ENCODE measurements around the gene CENPT.
A peak's percentile ranks its signal among the peaks of the same experiment; 100 is the strongest.

The CENPT gene

DNA sequence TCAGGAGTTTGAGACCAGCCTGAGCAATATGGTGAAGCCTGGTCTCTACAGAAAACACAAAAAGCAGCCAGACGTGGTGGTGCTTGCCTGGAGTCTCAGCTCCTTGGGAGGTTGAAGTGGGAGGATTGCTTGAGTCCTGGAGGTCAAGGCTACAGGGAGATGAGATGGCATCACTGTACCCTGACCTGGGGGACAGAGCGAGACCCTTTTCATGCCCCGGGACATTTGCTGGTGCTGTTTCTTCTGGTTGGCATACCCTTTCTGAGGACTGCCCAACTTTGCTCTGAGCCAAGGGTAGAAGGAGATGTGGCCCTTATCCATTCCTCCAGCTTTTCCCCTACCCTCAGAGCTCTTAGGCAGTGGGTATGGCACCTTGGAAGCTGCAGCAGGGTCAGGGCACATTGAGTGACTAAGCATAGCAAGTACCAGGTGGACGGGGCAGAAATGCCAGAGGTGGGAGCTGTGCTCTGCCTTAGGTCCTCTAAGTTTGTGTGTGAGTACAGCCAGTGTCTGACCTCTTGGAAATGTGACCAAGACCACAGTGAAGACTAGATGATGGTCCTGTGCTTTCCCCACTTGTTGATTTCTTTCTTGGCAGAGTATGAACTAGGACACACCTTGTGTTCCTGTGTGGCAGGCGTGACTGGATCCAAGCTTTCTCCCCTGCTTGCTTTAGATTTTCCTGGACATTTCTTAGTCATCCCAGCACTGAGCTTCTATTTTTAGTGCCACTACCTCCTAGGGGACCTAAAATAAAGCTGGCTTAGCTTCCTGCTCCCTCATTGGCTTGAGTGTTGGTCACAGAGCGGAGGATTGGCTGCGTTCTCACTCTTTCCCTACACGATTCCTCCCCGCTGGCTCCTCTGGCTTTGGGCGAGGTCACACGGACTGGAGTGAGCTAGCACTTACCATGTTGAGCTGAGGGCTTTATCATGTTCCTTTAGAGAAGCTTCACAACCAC is 15.4 kb upstream of the CENPT start:
- TF ChIP-seq, protein P1, sequence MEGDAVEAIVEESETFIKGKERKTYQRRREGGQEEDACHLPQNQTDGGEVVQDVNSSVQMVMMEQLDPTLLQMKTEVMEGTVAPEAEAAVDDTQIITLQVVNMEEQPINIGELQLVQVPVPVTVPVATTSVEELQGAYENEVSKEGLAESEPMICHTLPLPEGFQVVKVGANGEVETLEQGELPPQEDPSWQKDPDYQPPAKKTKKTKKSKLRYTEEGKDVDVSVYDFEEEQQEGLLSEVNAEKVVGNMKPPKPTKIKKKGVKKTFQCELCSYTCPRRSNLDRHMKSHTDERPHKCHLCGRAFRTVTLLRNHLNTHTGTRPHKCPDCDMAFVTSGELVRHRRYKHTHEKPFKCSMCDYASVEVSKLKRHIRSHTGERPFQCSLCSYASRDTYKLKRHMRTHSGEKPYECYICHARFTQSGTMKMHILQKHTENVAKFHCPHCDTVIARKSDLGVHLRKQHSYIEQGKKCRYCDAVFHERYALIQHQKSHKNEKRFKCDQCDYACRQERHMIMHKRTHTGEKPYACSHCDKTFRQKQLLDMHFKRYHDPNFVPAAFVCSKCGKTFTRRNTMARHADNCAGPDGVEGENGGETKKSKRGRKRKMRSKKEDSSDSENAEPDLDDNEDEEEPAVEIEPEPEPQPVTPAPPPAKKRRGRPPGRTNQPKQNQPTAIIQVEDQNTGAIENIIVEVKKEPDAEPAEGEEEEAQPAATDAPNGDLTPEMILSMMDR (IDR thresholded peaks at IDR 0.05; ENCODE audit: control insufficient read depth, insufficient read depth, low read depth, low read length, missing control alignments): no peak
- H3K4me3 ChIP-seq (ENCODE audit: control insufficient read depth, low read depth, low read length): no peak overlapping the region
- DNase-seq (ENCODE audit: low read depth): no peak

- no peak overlapping the region for H3K4me3 ChIP-seq (ENCODE audit: control insufficient read depth, low read depth, low read length)
- TF ChIP-seq, protein P1 (IDR thresholded peaks at IDR 0.05; ENCODE audit: control insufficient read depth, insufficient read depth, low read depth, low read length, missing control alignments): no peak
- no peak for DNase-seq (ENCODE audit: low read depth)
Observed at GRCh38 chr16:67861877-67862276, 14.4 kb upstream of the CENPT start.

DNA sequence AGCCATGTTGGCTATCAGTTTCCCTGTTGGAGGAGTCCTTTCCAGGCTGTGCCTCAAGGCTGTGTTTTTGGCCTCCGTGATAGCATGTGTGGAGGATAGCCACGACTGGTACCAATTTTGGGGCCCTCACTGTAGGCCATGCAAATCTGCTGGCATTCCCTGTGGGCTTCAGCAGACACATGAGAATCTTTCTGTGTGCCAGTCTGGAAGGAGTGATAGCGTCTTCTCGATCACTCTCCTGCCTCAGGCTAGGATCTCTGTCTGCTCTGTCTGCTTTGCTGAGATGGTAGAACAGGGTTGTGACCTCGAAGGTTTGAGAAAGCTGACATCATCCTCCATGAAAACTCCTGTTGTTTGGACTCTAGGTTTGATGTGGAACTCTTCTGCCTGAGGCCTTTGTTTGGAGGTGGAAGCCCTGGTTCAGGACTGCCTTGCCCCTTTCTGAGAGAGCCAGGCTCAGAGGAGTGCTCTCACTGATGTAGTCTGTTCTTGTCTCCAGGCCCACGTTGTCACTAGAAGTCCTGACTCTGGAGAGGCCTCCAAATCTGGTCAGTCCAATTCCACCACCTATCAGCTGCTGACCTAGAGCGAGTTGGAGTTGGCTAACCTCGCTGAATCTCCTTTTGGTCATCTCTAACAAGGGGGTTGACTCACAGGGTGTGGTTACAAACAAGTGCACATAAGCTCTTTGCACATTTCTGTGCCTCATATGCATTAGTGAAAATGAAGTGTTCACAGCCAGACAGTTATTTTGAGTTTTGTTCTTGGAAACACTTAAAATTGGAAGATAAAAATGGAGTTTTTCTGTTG is 13.3 kb upstream of the CENPT start:
- no peak overlapping the region for H3K4me3 ChIP-seq (ENCODE audit: control insufficient read depth, low read depth, low read length)
- DNase-seq (ENCODE audit: low read depth): no peak
- TF ChIP-seq, protein P1 (IDR thresholded peaks at IDR 0.05; ENCODE audit: control insufficient read depth, insufficient read depth, low read depth, low read length, missing control alignments): no peak

- DNase-seq (ENCODE audit: low read depth): no peak
- TF ChIP-seq, protein P1 (IDR thresholded peaks at IDR 0.05; ENCODE audit: control insufficient read depth, insufficient read depth, low read depth, low read length, missing control alignments): no peak
- H3K4me3 ChIP-seq (ENCODE audit: control insufficient read depth, low read depth, low read length): no peak overlapping the region
Observed at GRCh38 chr16:67858500-67858899, 11.0 kb upstream of the CENPT start.

- H3K4me3 ChIP-seq (ENCODE audit: control insufficient read depth, low read depth, low read length): no peak overlapping the region
- DNase-seq (ENCODE audit: low read depth): peak; percentile 86
- TF ChIP-seq, protein P1 (IDR thresholded peaks at IDR 0.05; ENCODE audit: control insufficient read depth, insufficient read depth, low read depth, low read length, missing control alignments): no peak
Observed at GRCh38 chr16:67857547-67858233, 10.2 kb upstream of the CENPT start.

GRCh38 chr16:67856927-67857546 is 9.5 kb upstream of the CENPT start:
- DNase-seq (ENCODE audit: low read depth): no peak
- TF ChIP-seq, protein P1 (IDR thresholded peaks at IDR 0.05; ENCODE audit: control insufficient read depth, insufficient read depth, low read depth, low read length, missing control alignments): no peak
- no peak overlapping the region for H3K4me3 ChIP-seq (ENCODE audit: control insufficient read depth, low read depth, low read length)

Data from AG09309 (cell line).